ENCODE results near the gene OAS2.

Gene OAS2

DNA sequence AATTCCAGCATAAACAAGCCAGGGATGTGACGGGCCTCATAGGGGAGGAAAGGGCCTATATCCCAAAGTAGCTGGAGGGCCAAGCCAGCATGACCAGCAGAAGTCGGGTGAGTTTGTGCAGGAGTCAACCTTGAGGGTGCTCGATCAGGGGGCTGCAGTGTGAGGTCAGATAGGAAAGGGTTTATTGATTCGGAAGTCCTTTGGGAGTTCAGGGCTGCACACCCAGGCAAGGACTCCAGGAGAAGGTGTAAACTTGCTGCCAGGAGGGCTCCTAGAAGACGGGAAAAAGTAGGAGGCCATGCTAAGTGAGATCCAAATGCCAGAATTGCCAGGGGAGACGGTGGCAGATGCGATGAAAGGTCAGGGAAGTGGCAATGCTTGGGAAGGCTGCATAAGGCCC is 3.4 kb upstream of the OAS2 start:
- TF ChIP-seq ZFX (IDR thresholded peaks at IDR 0.05; ENCODE audit: borderline replicate concordance), result no peak
- TF ChIP-seq CTCF (IDR thresholded peaks at IDR 0.05), result no peak
- no peak overlapping the region for H3K27ac ChIP-seq

DNA sequence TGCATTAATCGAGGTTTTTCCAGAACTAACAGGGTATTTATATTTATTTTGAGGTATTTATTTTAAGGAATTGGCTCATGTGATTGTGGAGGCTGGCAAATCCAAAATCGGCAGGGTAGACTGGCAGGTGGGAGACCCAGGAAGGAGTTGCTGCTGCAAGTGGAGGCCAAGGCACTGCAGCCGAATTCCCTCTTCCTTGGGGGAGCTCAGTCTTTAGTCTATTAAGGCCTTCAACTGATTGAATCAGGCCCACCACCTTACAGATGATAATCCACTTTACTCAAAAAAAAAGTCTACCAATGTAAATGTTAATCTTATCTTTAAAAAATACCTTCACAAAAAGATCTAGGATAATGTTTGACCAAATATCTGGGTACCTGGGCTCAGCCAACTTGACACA is 1.2 kb upstream of the OAS2 start:
- no peak for TF ChIP-seq CTCF (IDR thresholded peaks at IDR 0.05)
- no peak for TF ChIP-seq ZFX (IDR thresholded peaks at IDR 0.05; ENCODE audit: borderline replicate concordance)
- no peak overlapping the region for H3K27ac ChIP-seq

DNA sequence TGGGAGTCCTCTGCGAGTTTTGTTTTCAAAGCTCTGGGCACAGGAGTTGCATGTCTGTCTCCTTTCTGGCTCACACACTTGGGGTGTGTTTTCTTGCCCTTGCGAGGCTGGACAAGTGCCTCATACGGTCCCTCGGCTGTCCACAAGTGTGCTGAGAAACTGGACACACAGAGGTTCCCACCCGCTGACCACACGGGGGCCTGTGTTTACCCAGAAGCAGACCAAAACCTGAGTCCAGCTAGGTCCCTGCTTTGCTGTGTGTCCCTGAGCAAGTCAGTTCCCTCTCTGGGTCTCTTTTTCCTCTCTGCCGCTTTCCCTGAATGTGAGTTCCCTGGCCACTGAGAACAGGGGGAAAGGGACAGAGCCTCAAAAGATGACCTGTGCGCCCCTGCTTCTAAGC is 678 bp upstream of the OAS2 start:
- TF ChIP-seq ZFX (IDR thresholded peaks at IDR 0.05; ENCODE audit: borderline replicate concordance) (no peak), CTCF (IDR thresholded peaks at IDR 0.05) (no peak)
- H3K27ac ChIP-seq, result no peak overlapping the region

DNA sequence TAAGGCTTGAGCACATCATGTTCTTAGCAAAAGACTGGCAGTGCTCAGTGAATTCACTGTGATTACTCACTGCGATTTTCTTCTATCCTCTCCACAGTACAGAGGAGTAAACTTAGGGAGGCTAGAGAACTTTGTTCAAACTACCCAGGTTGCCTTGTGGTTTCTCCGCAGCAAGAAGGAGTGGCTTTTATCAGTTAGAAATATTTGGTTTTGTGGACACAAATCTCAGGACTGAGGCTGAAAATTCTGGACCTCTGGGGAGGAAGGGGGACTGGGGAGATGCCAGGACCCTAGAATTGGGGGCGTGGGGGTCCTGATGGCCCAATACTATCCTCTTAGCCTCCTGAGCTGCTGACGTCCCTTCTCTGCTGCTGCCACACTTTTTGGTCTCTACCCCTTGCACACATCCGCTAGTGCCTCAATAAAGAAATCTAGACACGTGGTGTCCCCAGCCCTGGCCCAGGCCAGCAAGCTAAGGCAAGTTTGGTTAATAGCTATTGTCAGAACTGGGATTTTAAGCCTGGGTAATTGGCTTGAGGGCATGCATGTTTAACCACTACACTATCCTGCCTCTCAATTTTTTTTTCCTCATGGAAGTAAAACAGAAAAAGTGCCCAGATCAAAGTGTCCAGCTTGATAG is 842 bp downstream of the OAS2 start:
- no peak overlapping the region for H3K27ac ChIP-seq
- no peak for TF ChIP-seq ZFX (IDR thresholded peaks at IDR 0.05; ENCODE audit: borderline replicate concordance)
- TF ChIP-seq CTCF (IDR thresholded peaks at IDR 0.05), result no peak

- TF ChIP-seq ZFX (IDR thresholded peaks at IDR 0.05; ENCODE audit: borderline replicate concordance), result no peak
- TF ChIP-seq CTCF (IDR thresholded peaks at IDR 0.05), result no peak
- no peak overlapping the region for H3K27ac ChIP-seq
Observed at GRCh38 chr12:112980491-112981158, 2.3 kb downstream of the OAS2 start.

- H3K27ac ChIP-seq, result no peak overlapping the region
- no peak for TF ChIP-seq ZFX (IDR thresholded peaks at IDR 0.05; ENCODE audit: borderline replicate concordance)
- no peak for TF ChIP-seq CTCF (IDR thresholded peaks at IDR 0.05)
Observed at GRCh38 chr12:112985642-112986290, 7.4 kb downstream of the OAS2 start.

DNA sequence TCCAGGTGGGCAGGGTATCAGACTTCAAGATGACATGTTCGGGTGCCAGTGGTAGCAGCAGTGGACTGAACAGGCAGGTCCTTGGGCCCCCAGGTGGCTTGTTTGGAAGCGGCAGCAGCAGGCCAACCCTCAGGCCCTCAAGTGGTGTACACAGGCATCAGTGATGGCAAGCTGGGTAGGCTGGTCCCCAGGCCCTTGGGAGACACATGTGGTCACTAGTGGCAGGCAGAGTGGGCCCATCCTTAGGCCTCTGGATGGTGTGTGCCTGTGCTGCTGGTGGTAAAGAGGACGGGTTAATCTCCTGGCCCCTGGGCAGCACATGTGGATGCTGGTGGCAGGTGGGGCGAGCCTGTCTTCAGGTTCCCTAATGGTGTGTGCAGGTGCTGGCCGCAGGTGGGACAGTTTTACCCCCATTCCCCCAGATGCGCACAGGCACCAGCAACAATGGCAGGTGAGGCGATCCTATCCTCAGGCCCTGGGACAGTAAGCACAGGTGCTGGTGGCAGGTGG is 8.0 kb downstream of the OAS2 start:
- TF ChIP-seq CTCF (IDR thresholded peaks at IDR 0.05), result no peak
- TF ChIP-seq ZFX (IDR thresholded peaks at IDR 0.05; ENCODE audit: borderline replicate concordance), result no peak
- no peak overlapping the region for H3K27ac ChIP-seq

All from 22Rv1 (cell line).